Mesendoderm (in vitro differentiated cells): Measurements from ENCODE around the gene ZBTB45. TPM values are rescaled to one million over a fixed set of nuclear protein-coding genes. Genes with fewer than 3 reads are reported as not detected.
A peak's percentile ranks its signal among the peaks of the same experiment; 100 is the strongest.

ENCODE experiments used
- small RNA-seq: library from polyadenylated mRNA; stranded (forward); fragments of <200 nt; extraction: miRNeasy Mini kit (QIAGEN cat#:217004); gene quantifications from one replicate; pipeline ENCODE3, GENCODE V24; 2013; ENCODE audit not compliant: insufficient read depth

ZBTB45 gene

Small RNA genes within 50 kb of the gene (small RNA-seq; reads per million reads assigned to genes)
- gene MIR6807 (3.8 reads per million, percentile 58 among the genes with 10 or more reads in this experiment), gene RN7SL525P (not detected), gene RN7SL693P (not detected), gene RNU6-1337P (not detected)
